Fibroblast of peridontal ligament (primary cell): ENCODE results near the gene TBL1Y.
"Not testable (repeated sequence)": the region's sequence is repeated elsewhere in the genome, so short reads cannot be mapped to it uniquely, and the experiment has no call there.

Experiments used
- DNase-seq: peaks from one replicate; pipeline ENCODE4 v3.0.0-alpha.2; 2010; ENCODE audit errors: extremely low read depth

TBL1Y gene

GRCh38 chrY:6910372-6911252 is at the start of gene TBL1Y:
TSS of gene TBL1Y (plus strand) at chrY:6910697. CDS start at chrY:7025085, 114,388 bp downstream.
- no peak for DNase-seq

- DNase-seq, result no peak
Measured at GRCh38 chrY:6894496-6894895, 16.0 kb upstream of the TBL1Y start.

- no peak for DNase-seq
Measured at GRCh38 chrY:6895236-6895635, 15.3 kb upstream of the TBL1Y start.

- DNase-seq, result not testable (repeated sequence)
Measured at GRCh38 chrY:6902116-6902515, 8.4 kb upstream of the TBL1Y start.

GRCh38 chrY:6907591-6907990 is 2.9 kb upstream of the TBL1Y start:
- no peak for DNase-seq

- DNase-seq, result not testable (repeated sequence)
Measured at GRCh38 chrY:6908021-6908420, 2.5 kb upstream of the TBL1Y start.

GRCh38 chrY:6909118-6909521 is 1.4 kb upstream of the TBL1Y start:
- DNase-seq, result no peak

GRCh38 chrY:6909856-6910255 is 641 bp upstream of the TBL1Y start:
- DNase-seq, result no peak

GRCh38 chrY:6911253-6911881 is 870 bp downstream of the TBL1Y start, which contains the start of gene AMELY:
TSS of gene AMELY (minus strand) at chrY:6911752. CDS start at chrY:6872608, 39,144 bp downstream.
- no peak for DNase-seq

- DNase-seq, result no peak
Measured at GRCh38 chrY:6913362-6913761, 2.9 kb downstream of the TBL1Y start.

GRCh38 chrY:6921061-6921460 is 10.6 kb downstream of the TBL1Y start:
- DNase-seq, result no peak

- no peak for DNase-seq
Measured at GRCh38 chrY:6928265-6928664, 17.8 kb downstream of the TBL1Y start.

GRCh38 chrY:6929237-6929636 is 18.7 kb downstream of the TBL1Y start:
- DNase-seq, result no peak

- no peak for DNase-seq
Measured at GRCh38 chrY:6931779-6932396, 21.4 kb downstream of the TBL1Y start.

- no peak for DNase-seq
Measured at GRCh38 chrY:6935497-6935896, 25.0 kb downstream of the TBL1Y start.

- DNase-seq, result no peak
Measured at GRCh38 chrY:6947695-6948094, 37.2 kb downstream of the TBL1Y start.

GRCh38 chrY:6948378-6948777 is 37.9 kb downstream of the TBL1Y start:
- no peak for DNase-seq

GRCh38 chrY:6949947-6950346 is 39.5 kb downstream of the TBL1Y start:
- no peak for DNase-seq

GRCh38 chrY:6964732-6965131 is 54.2 kb downstream of the TBL1Y start:
- DNase-seq, result peak; percentile 23

- no peak for DNase-seq
Measured at GRCh38 chrY:6966521-6966920, 56.0 kb downstream of the TBL1Y start.

- no peak for DNase-seq
Measured at GRCh38 chrY:6967736-6968135, 57.2 kb downstream of the TBL1Y start.

- no peak for DNase-seq
Measured at GRCh38 chrY:6968191-6968590, 57.7 kb downstream of the TBL1Y start.
